Trophoblast cell (in vitro differentiated cells and primary cell): ENCODE results near the gene MCIDAS.
A peak's percentile ranks its signal among the peaks of the same experiment; 100 is the strongest.

ENCODE experiments used
- DNase-seq, 2 donors: peaks; one replicate each; pipeline ENCODE4 v3.0.0-alpha.2; 2016
- H2AFZ ChIP-seq: 2 replicates; pipeline ENCODE4 v1.6.1; 2013; ENCODE audit warnings: low read length, moderate library complexity, mild to moderate bottlenecking; ENCODE audit not compliant: insufficient read depth, poor library complexity
- H2AK5ac ChIP-seq: 2 replicates; pipeline ENCODE4 v1.6.1; 2013; ENCODE audit warnings: mild to moderate bottlenecking, low read length
- H2BK120ac ChIP-seq: 2 replicates; pipeline ENCODE4 v1.6.1; 2013; ENCODE audit warnings: low read length, mild to moderate bottlenecking, moderate library complexity; ENCODE audit not compliant: insufficient read depth, poor library complexity
- H2BK12ac ChIP-seq: 2 replicates; pipeline ENCODE4 v1.6.1; 2013; ENCODE audit warnings: mild to moderate bottlenecking, low read length, moderate library complexity
- H2BK5ac ChIP-seq: 2 replicates; pipeline ENCODE4 v1.6.1; 2013; ENCODE audit warnings: low read length, low read depth, moderate library complexity, mild to moderate bottlenecking; ENCODE audit not compliant: poor library complexity
- H3K14ac ChIP-seq: 2 replicates; pipeline ENCODE4 v1.6.1; 2013; ENCODE audit warnings: mild to moderate bottlenecking, low read length
- H3K18ac ChIP-seq: 2 replicates; pipeline ENCODE4 v1.6.1; 2013; ENCODE audit warnings: mild to moderate bottlenecking, low read length
- H3K23ac ChIP-seq: 2 replicates; pipeline ENCODE4 v1.6.1; 2013; ENCODE audit warnings: low read length
- H3K27ac ChIP-seq: 2 replicates; pipeline ENCODE4 v1.5.1; 2013; ENCODE audit warnings: low read depth, mild to moderate bottlenecking, inconsistent platforms, low read length, moderate library complexity
- H3K27me3 ChIP-seq: 2 replicates; pipeline ENCODE4 v1.6.1; 2013; ENCODE audit warnings: inconsistent platforms, mild to moderate bottlenecking, low read length, moderate library complexity; ENCODE audit not compliant: insufficient read depth
- H3K36me3 ChIP-seq, 2 experiments: 1 replicate in 1 of 2; 2 replicates in 1 of 2; pipeline ENCODE4 v1.6.1; 2013; ENCODE audit warnings: low read length in 2 of 2, mild to moderate bottlenecking in 2 of 2, moderate library complexity in 1 of 2; ENCODE audit not compliant: insufficient read depth in 2 of 2, control insufficient read depth in 1 of 2
- H3K4ac ChIP-seq: 2 replicates; pipeline ENCODE4 v1.6.1; 2013; ENCODE audit warnings: low read depth, mild to moderate bottlenecking, low read length, moderate library complexity
- H3K4me1 ChIP-seq, 2 experiments: 1 replicate in 1 of 2; 2 replicates in 1 of 2; pipeline ENCODE4 v1.6.1; 2013; ENCODE audit warnings: low read length in 2 of 2, mild to moderate bottlenecking in 2 of 2, moderate library complexity in 1 of 2; ENCODE audit not compliant: insufficient read depth in 2 of 2, control insufficient read depth in 1 of 2
- H3K4me2 ChIP-seq: 2 replicates; pipeline ENCODE4 v1.6.1; 2013; ENCODE audit warnings: inconsistent platforms, mild to moderate bottlenecking, low read length, moderate library complexity
- H3K4me3 ChIP-seq: 2 replicates; pipeline ENCODE4 v1.5.1; 2013; ENCODE audit warnings: mild to moderate bottlenecking, low read depth, low read length, inconsistent platforms
- H3K79me1 ChIP-seq: one replicate; pipeline ENCODE4 v1.6.1; 2013; ENCODE audit warnings: low read length
- H3K79me2 ChIP-seq: 2 replicates; pipeline ENCODE4 v1.6.1; 2013; ENCODE audit warnings: low read length, mild to moderate bottlenecking; ENCODE audit not compliant: control insufficient read depth, insufficient read depth, poor library complexity
- H3K9ac ChIP-seq: 2 replicates; pipeline ENCODE4 v1.6.1; 2013; ENCODE audit warnings: mild to moderate bottlenecking, low read length
- H3K9me3 ChIP-seq: 2 replicates; pipeline ENCODE4 v1.6.1; 2013; ENCODE audit warnings: low read depth, mild to moderate bottlenecking, control low read depth, inconsistent platforms, low read length; ENCODE audit not compliant: insufficient read depth
- H4K12ac ChIP-seq: 2 replicates; pipeline ENCODE4 v1.6.1; 2013; ENCODE audit warnings: low read depth, mild to moderate bottlenecking, low read length, moderate library complexity
- H4K8ac ChIP-seq: 2 replicates; pipeline ENCODE4 v1.6.1; 2013; ENCODE audit warnings: low read depth, mild to moderate bottlenecking, low read length, moderate library complexity
- H4K91ac ChIP-seq: one replicate; pipeline ENCODE4 v1.6.1; 2013; ENCODE audit warnings: low read depth, mild to moderate bottlenecking, low read length, moderate library complexity
- WGBS: extraction: QIAGEN DNeasy Blood & Tissue Kit; methylation state at CpG from one replicate; pipeline ENCODE4 v1.1.7; 2013; ENCODE audit warnings: missing lambda C conversion rate; ENCODE audit not compliant: insufficient read length, insufficient coverage; ENCODE audit errors: extremely low coverage; 5-methylcytosine and 5-hydroxymethylcytosine counted together

The MCIDAS gene

DNA sequence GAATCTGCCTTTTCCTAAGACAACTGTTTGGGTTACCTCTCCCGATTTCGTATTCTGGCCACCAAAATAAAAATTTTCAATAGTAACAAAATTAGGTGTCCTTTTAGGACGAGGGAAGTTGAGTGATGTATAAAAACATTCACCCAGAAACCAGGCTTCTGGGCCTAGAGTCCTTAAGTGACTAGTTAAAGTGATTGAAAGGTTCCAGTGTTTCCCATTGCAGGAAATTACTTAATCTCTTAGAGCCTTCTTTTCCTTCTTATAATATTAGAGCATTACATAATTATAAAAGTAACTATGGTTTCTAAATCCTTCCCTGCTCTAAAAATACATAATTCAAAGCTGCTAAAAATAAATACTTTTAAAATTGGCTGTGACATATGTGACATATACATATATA lies 7.3 kb downstream of the MCIDAS start:
- Histone ChIP-seq H4K12ac (no peak overlapping the region), H3K79me2 (no peaks in the 10 kb centered on the region), H3K27me3 (peaks cover 46% of the 10 kb centered on the region), H2AFZ (no peak overlapping the region), H3K79me1 (no peaks in the 10 kb centered on the region), H3K4me1 (peaks cover 9 to 13% of the 10 kb centered on the region in 2 experiments), H3K4me2 (no peak overlapping the region), H2BK12ac (no peak overlapping the region), H3K36me3 (no peaks in the 10 kb centered on the region), H2BK120ac (no peak overlapping the region), H3K4me3 (no peak overlapping the region), H3K27ac (no peak overlapping the region), H2BK5ac (no peak overlapping the region), H3K9ac (no peak overlapping the region), H3K14ac (no peak overlapping the region), H2AK5ac (no peak overlapping the region), H4K91ac (no peak overlapping the region), H4K8ac (no peak overlapping the region), H3K18ac (no peak overlapping the region), H3K9me3 (peaks cover 6% of the 10 kb centered on the region), H3K4ac (no peak overlapping the region), H3K23ac (no peak overlapping the region)
- no CpG with 5 or more reads among the region's 3 CpGs for WGBS
- DNase-seq = no peak

DNA sequence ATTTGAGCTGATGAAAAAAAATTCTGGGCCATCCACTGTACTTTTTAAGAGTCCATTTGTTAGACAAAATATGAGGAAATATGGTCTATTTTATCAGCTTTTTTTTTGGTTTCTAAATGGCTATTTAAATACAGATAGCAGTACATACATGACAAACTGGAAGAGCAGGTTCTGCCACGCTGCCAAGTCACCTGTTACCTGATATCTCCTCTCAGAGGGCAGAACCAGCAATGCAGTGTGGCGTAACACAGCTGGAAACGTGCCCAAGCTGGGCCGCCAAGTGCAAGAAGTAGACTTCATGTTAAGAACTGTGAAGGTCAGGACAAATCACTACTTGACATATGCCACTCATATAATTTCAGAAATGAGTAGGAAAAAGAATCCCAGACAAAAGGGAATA lies 8.1 kb downstream of the MCIDAS start:
- H3K4ac ChIP-seq = no peak overlapping the region
- no peak overlapping the region for H3K4me3 ChIP-seq
- H4K12ac ChIP-seq = no peak overlapping the region
- H2AFZ ChIP-seq = no peak overlapping the region
- no peak overlapping the region for H3K9ac ChIP-seq
- no peak overlapping the region for H4K8ac ChIP-seq
- no peak overlapping the region for H3K27ac ChIP-seq
- peak; percentile 85 to 89 for DNase-seq
- H3K79me2 ChIP-seq = no peaks in the 10 kb centered on the region
- H2BK5ac ChIP-seq = no peak overlapping the region
- no peaks in the 10 kb centered on the region for H3K79me1 ChIP-seq
- H3K36me3 ChIP-seq = no peaks in the 10 kb centered on the region
- H3K4me2 ChIP-seq = no peak overlapping the region
- H3K4me1 ChIP-seq = peaks cover 9 to 13% of the 10 kb centered on the region in 2 experiments
- no peak overlapping the region for H2AK5ac ChIP-seq
- no peak overlapping the region for H2BK12ac ChIP-seq
- peaks cover 6% of the 10 kb centered on the region for H3K9me3 ChIP-seq
- WGBS = no CpG with 5 or more reads among the region's 4 CpGs
- H4K91ac ChIP-seq = no peak overlapping the region
- no peak overlapping the region for H3K23ac ChIP-seq
- H2BK120ac ChIP-seq = no peak overlapping the region
- no peak overlapping the region for H3K18ac ChIP-seq
- H3K14ac ChIP-seq = no peak overlapping the region
- peaks cover 38% of the 10 kb centered on the region for H3K27me3 ChIP-seq

DNA sequence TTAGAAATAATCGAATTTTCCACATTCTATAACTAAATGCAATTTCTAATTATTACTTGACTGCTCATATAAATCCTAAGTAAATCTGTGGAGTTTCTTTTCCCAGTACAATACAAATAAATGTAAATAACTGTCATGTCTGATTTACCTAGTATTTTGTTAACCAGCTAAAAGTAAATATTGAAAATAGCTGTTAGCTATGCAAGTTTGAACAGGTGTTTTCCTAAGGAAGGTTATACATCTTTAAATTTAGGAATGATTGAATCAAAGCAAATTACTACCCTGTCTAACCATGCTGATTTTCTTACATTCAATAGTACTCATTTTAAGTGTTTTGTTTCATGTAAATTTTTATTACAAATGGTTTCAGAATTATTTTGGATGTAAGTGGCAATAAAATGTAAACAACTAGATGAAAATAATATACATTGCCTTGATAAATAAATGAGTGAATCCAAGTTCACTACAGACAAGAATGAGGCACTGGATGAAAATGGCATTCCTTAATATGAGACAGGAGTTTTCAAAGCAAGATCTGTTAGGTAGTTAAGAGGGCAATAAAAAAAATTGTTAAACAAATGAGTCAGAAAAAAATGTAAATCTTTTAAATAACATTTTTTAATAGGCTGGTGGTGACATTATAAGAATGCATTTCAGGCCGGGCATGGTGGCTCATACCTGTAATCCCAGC lies 15.8 kb downstream of the MCIDAS start:
- no peak overlapping the region for H2AFZ ChIP-seq
- no peak overlapping the region for H2BK12ac ChIP-seq
- no peak overlapping the region for H3K27ac ChIP-seq
- H3K4me1 ChIP-seq = peaks cover 0 to 4% of the 10 kb centered on the region in 2 experiments
- no peaks in the 10 kb centered on the region for H3K79me2 ChIP-seq
- no peaks in the 10 kb centered on the region for H3K36me3 ChIP-seq
- no peak overlapping the region for H3K4ac ChIP-seq
- no peak overlapping the region for H3K23ac ChIP-seq
- H3K27me3 ChIP-seq = no peaks in the 10 kb centered on the region
- H3K4me3 ChIP-seq = no peak overlapping the region
- H3K14ac ChIP-seq = no peak overlapping the region
- peaks cover 2% of the 10 kb centered on the region for H3K9me3 ChIP-seq
- no peak overlapping the region for H3K9ac ChIP-seq
- no peaks in the 10 kb centered on the region for H3K79me1 ChIP-seq
- no peak overlapping the region for H3K4me2 ChIP-seq
- H2AK5ac ChIP-seq = no peak overlapping the region
- no peak overlapping the region for H4K12ac ChIP-seq
- no peak for DNase-seq
- no CpG with 5 or more reads among the region's 2 CpGs for WGBS
- no peak overlapping the region for H2BK5ac ChIP-seq
- no peak overlapping the region for H4K91ac ChIP-seq
- no peak overlapping the region for H3K18ac ChIP-seq
- no peak overlapping the region for H2BK120ac ChIP-seq
- no peak overlapping the region for H4K8ac ChIP-seq

DNA sequence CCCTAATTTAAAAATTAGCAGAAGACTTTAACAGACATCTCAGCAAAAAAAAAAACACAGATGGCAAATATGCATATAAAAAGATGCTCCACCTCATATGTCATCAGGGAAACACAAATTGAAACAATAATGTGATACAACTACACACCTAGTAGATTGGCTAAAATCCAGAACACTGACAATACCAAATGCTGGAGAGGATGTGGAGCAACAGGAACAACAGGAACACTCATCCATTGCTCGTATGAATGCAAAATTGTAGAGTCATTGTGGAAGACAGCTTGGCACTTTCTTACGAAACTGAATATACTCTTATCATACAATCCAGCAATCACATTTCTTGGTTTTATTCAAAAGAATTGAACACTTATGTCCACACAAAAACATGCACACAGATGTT lies 22.1 kb downstream of the MCIDAS start:
- WGBS = no CpG with 5 or more reads among the region's 2 CpGs
- H3K4ac ChIP-seq = no peak overlapping the region
- DNase-seq = no peak

More for the DNA sequence above, 22.1 kb downstream of the MCIDAS start:
- H3K4me1 ChIP-seq = no peaks in the 10 kb centered on the region
- H3K79me2 ChIP-seq = no peaks in the 10 kb centered on the region
- H3K9me3 ChIP-seq = peaks cover 2% of the 10 kb centered on the region
- no peak overlapping the region for H4K91ac ChIP-seq
- no peak overlapping the region for H2BK12ac ChIP-seq
- H4K12ac ChIP-seq = no peak overlapping the region
- no peak overlapping the region for H2AFZ ChIP-seq
- no peak overlapping the region for H3K14ac ChIP-seq
- no peak overlapping the region for H2BK5ac ChIP-seq
- no peak overlapping the region for H3K23ac ChIP-seq
- H3K79me1 ChIP-seq = no peaks in the 10 kb centered on the region
- no peak overlapping the region for H3K4me2 ChIP-seq
- no peak overlapping the region for H2BK120ac ChIP-seq
- H3K18ac ChIP-seq = no peak overlapping the region
- no peak overlapping the region for H3K27ac ChIP-seq
- no peak overlapping the region for H3K9ac ChIP-seq
- H4K8ac ChIP-seq = no peak overlapping the region
- no peak overlapping the region for H2AK5ac ChIP-seq
- H3K4me3 ChIP-seq = no peak overlapping the region
- H3K36me3 ChIP-seq = no peaks in the 10 kb centered on the region
- H3K27me3 ChIP-seq = no peaks in the 10 kb centered on the region
